ENCODE measurements around the gene MAFG. TPM values are rescaled to one million over a fixed set of nuclear protein-coding genes. Genes with fewer than 3 reads are reported as not detected.

Gene MAFG
- total RNA-seq, 1 donor from 2014 or later = 22.4 TPM

DNA sequence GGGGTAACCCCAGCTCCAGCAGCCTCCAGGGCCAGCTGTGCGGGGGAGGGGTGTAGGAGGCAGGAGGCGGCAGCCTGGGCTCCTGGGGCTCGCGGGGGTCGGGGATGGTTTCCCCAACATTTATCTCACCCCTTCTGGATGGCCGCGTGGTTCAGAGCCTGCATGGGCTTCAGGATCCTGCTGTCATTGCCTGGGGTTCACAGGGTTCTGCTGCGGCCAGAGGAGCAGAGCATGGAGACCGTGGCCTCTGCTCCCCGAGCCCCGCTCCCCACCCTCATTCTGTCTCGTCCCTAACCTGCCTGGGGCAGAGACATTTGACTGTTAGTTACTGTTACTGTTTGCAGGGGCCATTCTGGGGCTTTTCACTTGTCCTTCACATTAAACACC is 14.6 kb upstream of the MAFG start:
- Mint-ChIP-seq H3K4me3 (no peak overlapping the region), H3K36me3 (no peaks in the 10 kb centered on the region), H3K27me3 (peaks cover 4% of the 10 kb centered on the region), H3K9me3 (no peaks in the 10 kb centered on the region), H3K27ac (no peak overlapping the region), H3K4me1 (ENCODE audit: unreplicated experiment) (no peaks in the 10 kb centered on the region)
- TF ChIP-seq CTCF (conservative IDR thresholded peaks at IDR 0.05) = no peak
- DNase-seq (ENCODE audit: extremely low spot score, unreplicated experiment) = no peak

DNA sequence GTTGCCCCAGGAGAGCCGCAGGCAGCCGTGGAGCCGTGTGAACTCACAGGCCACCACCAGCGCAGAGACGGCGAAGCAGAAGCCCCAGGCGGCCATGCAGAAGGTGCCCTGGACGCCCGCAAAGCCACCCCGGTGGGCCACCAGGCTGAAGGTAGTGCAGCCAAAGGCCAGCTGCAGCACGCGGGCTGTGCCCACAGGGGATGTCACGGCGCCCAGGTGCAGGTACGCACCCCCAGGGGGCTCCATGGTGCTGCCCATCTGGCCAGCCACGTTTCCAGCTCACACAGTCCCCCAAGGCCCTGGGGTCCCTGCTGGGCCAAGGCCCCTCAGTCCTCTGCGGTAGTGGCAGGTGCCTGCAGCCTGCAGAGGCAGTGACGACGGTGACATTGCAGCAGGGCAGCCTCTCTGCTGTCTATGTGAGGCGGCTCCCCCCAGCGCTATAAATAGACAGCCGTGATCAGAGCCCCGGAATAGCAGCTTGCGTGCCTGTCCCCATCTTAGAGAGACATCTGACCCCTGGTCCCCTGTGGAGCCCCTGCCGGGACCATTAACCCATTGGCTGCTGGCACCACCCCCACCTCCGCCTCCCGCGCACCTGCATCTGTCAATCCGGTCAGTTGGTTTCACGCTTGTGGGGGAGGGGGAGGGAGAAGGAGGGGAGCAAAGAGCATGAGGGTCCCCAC is 14.1 kb upstream of the MAFG start:
- no peaks in the 10 kb centered on the region for H3K4me1 Mint-ChIP-seq (ENCODE audit: unreplicated experiment)
- H3K27ac Mint-ChIP-seq = no peak overlapping the region
- H3K9me3 Mint-ChIP-seq = no peaks in the 10 kb centered on the region
- DNase-seq (ENCODE audit: extremely low spot score, unreplicated experiment) = no peak
- no peaks in the 10 kb centered on the region for H3K36me3 Mint-ChIP-seq
- TF ChIP-seq CTCF (conservative IDR thresholded peaks at IDR 0.05) = no peak
- peaks cover 4% of the 10 kb centered on the region for H3K27me3 Mint-ChIP-seq
- H3K4me3 Mint-ChIP-seq = no peak overlapping the region

- Mint-ChIP-seq H3K27ac (no peak overlapping the region), H3K4me1 (ENCODE audit: unreplicated experiment) (no peaks in the 10 kb centered on the region), H3K9me3 (no peaks in the 10 kb centered on the region), H3K36me3 (no peaks in the 10 kb centered on the region), H3K27me3 (peaks cover 4% of the 10 kb centered on the region), H3K4me3 (no peak overlapping the region)
- DNase-seq (ENCODE audit: extremely low spot score, unreplicated experiment) = no peak
- no peak for TF ChIP-seq CTCF (conservative IDR thresholded peaks at IDR 0.05)
Measured at GRCh38 chr17:81940538-81941483, 13.3 kb upstream of the MAFG start.

GRCh38 chr17:81939881-81940385 is 12.4 kb upstream of the MAFG start:
- TF ChIP-seq CTCF (conservative IDR thresholded peaks at IDR 0.05) = no peak
- peaks cover 4% of the 10 kb centered on the region for H3K27me3 Mint-ChIP-seq
- no peak overlapping the region for H3K4me3 Mint-ChIP-seq
- no peaks in the 10 kb centered on the region for H3K9me3 Mint-ChIP-seq
- no peak for DNase-seq (ENCODE audit: extremely low spot score, unreplicated experiment)
- no peak overlapping the region for H3K27ac Mint-ChIP-seq
- H3K4me1 Mint-ChIP-seq (ENCODE audit: unreplicated experiment) = no peaks in the 10 kb centered on the region
- H3K36me3 Mint-ChIP-seq = no peaks in the 10 kb centered on the region

DNA sequence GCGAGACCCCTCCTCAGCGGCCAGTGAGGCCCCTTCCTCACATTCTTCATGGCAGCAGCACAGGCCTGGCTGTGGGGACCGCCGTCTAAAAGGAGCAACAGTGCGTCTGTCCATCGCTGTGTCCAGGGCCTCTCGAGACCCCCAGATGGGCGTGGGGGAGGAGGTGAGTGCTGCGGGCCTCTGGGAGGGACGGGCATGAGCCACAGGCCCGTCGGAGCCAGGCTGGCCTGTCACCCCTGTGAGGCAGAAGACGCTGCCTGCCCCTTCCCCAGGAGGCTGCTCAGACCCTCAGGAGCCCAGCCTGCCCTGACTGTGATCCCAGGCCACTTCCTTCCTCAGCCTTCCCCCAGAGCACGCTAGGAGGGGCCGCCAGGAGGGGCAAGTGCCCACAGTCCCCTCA is 11.7 kb upstream of the MAFG start:
- no peak for DNase-seq (ENCODE audit: extremely low spot score, unreplicated experiment)
- no peak for TF ChIP-seq CTCF (conservative IDR thresholded peaks at IDR 0.05)
- Mint-ChIP-seq H3K4me3 (no peak overlapping the region), H3K36me3 (no peaks in the 10 kb centered on the region), H3K9me3 (no peaks in the 10 kb centered on the region), H3K27ac (no peak overlapping the region), H3K4me1 (ENCODE audit: unreplicated experiment) (no peaks in the 10 kb centered on the region), H3K27me3 (peaks cover 4% of the 10 kb centered on the region)

Data from type B pancreatic cell (in vitro differentiated cells).